Neural cell (in vitro differentiated cells): Measurements from ENCODE around the gene APOC3.

Source experiments
- CTCF ChIP-seq: fragments of 450-650 bp; IDR thresholded peaks from 2 replicates; pipeline ENCODE4 v1.5.1; 2014; ENCODE audit warnings: antibody characterized with exemption, mild to moderate bottlenecking, moderate library complexity; ENCODE audit not compliant: poor library complexity, severe bottlenecking
- EP300 ChIP-seq: fragments of 450-650 bp; conservative IDR thresholded peaks from 2 replicates; pipeline ENCODE4 v1.6.1; 2014; ENCODE audit warnings: antibody characterized with exemption, mild to moderate bottlenecking, moderate library complexity; ENCODE audit not compliant: poor library complexity, severe bottlenecking
- EZH2 ChIP-seq: fragments of 200-600, 300-800 bp; shearing (Covaris generic), sonication (generic); IDR thresholded peaks from 2 replicates; pipeline ENCODE4 v1.6.1; 2014; ENCODE audit warnings: antibody characterized with exemption, low read length, borderline replicate concordance, mild to moderate bottlenecking; ENCODE audit not compliant: insufficient read depth, poor library complexity, severe bottlenecking
- POLR2AphosphoS5 ChIP-seq: IDR thresholded peaks from 2 replicates; pipeline ENCODE4 v1.6.1; 2012
- TAF1 ChIP-seq: IDR thresholded peaks from 2 replicates; pipeline ENCODE4 v1.6.1; 2012; ENCODE audit warnings: low read depth
- TF ChIP-seq, protein P1 (sequence below): IDR thresholded peaks from 2 replicates; pipeline ENCODE4 v1.6.1; 2012; ENCODE audit warnings: borderline replicate concordance

- no peak for TF ChIP-seq EZH2
- no peak for TF ChIP-seq POLR2AphosphoS5
- no peak for TF ChIP-seq CTCF
- TF ChIP-seq, protein P1, sequence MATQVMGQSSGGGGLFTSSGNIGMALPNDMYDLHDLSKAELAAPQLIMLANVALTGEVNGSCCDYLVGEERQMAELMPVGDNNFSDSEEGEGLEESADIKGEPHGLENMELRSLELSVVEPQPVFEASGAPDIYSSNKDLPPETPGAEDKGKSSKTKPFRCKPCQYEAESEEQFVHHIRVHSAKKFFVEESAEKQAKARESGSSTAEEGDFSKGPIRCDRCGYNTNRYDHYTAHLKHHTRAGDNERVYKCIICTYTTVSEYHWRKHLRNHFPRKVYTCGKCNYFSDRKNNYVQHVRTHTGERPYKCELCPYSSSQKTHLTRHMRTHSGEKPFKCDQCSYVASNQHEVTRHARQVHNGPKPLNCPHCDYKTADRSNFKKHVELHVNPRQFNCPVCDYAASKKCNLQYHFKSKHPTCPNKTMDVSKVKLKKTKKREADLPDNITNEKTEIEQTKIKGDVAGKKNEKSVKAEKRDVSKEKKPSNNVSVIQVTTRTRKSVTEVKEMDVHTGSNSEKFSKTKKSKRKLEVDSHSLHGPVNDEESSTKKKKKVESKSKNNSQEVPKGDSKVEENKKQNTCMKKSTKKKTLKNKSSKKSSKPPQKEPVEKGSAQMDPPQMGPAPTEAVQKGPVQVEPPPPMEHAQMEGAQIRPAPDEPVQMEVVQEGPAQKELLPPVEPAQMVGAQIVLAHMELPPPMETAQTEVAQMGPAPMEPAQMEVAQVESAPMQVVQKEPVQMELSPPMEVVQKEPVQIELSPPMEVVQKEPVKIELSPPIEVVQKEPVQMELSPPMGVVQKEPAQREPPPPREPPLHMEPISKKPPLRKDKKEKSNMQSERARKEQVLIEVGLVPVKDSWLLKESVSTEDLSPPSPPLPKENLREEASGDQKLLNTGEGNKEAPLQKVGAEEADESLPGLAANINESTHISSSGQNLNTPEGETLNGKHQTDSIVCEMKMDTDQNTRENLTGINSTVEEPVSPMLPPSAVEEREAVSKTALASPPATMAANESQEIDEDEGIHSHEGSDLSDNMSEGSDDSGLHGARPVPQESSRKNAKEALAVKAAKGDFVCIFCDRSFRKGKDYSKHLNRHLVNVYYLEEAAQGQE, result no peak
- no peak for TF ChIP-seq TAF1
- no peak for TF ChIP-seq EP300
These were observed 34.8 kb downstream of the APOC3 start for GRCh38 chr11:116864531-116864930.
